Daoy (cell line): ENCODE results near the gene PTPRR. TPM values are rescaled to one million over a fixed set of nuclear protein-coding genes. Genes with fewer than 3 reads are reported as not detected.

Source experiments
- DNase-seq: peaks from one replicate; pipeline ENCODE4 v3.0.0-alpha.2; 2015; ENCODE audit warnings: low read depth
- total RNA-seq: library from RNA; depleted of rRNA; stranded (reverse); fragments of >200 nt; shearing (Covaris generic); gene quantifications from 2 replicates; pipeline ENCODE4 v1.2.3, GENCODE V29; 2014

The PTPRR gene
- total RNA-seq, 1 experiment from 2014 or later: 3.5 TPM

DNA sequence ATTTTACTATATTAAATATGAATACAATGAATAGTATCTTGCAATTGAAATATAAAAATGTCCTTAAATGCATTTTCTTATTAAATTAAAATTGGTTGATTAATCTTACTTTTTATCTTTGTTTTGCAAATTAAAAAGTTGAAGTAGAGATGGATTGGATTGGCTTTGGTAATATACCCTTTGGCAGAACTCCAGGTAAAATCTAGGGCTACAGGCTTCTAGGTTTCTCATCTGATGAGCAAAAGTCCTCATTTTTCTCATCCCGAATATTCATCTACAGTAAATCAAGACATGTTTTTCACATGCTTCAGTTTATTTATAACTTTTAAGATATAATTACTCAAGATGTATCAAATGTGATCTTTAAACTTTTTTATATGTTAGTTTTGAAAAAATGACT, 2.2 kb downstream of the PTPRR start:
- DNase-seq: no peak

DNA sequence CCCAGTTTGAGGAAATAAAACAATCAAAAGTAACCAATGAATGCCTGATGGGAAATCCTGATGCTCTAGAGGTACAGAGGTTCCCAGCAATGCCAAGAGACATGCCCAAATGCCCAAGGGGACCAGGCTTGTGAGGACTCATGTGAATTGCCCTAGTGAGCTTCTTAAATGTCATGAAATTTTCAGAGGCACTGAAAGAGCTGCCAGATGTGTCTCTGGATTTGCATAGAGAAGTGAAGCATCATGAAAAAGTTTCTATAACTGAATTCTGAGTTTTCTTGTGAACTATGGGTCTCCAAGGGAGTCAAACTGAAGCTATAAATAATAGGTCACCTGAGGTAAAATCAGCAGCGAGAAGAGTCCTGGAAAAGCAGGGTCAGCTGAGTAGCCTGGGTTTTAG, 9.9 kb downstream of the PTPRR start:
- no peak for DNase-seq

DNA sequence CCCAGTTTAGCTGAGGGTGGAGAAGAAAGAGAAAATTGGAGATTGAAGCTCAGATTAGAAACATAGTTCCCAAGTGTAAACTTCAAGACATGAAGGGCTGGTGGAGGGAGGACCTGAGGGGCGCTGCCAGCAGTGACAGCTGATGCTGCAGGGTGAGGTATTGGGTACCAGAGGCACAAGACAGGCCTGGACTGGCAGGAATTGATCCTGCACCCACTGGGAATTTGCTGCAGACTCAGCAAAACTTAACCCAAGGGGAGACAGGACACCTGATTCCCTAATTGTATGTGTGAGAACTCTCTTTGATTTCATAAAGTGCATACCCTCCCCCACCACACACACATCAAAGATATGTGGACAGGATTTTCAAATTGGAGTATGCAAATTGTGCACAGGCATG, 11.6 kb downstream of the PTPRR start:
- no peak for DNase-seq

DNA sequence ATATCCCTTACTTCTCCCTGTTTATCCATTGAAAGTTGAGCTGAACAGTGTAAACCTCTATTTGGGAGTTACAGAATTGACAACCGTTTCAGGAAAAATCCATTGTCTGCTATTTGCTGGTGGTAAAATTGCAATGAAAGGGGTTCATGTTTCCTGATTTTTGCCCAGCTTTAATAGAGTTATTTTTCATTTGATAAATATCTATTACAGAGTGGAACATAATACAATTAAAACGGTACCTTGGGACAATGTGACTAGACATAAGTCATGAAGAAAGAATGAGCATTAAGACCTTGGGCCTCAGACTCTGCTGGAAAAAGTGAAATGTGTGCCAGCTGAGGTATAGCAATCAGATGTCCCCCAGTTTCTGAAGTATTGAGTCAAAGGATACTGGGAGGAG, 13.1 kb downstream of the PTPRR start:
- no peak for DNase-seq

DNA sequence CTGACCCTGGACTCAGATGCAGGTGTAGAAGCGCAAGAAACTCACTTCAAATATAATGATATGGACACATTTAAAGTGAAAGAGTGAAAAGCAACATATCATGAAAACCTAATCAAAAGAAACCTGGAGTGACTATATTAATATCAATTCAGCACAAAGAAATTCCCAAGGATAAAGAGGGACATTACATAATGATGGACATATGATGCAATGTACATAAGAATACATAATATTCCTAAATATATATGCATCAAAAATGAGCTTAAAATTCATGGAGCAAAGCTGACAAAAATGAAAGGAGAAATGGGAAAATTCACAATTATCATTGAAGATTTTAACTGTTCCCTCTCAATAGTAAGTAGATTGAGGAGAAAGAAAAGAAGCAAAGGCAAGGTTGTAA, 24.6 kb downstream of the PTPRR start:
- DNase-seq: no peak

DNA sequence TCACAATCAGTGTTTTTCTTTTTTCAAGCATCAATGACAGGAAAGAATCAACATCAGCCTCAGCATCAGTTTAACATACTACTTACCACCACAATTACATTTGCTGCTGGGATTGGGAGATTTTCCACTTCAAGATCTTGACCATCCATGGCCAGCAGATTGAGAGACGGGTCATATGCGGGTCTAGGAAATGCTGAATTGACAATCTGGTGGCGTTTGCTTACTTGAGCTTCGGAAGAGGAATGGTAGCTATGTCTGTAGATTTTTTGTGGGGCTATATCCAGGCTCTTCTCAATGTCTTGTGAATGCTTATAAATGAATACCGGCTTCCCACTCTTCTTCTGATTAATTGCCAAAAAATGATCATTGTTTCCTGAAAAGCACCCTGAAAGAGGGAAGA, 27.9 kb downstream of the PTPRR start:
- no peak for DNase-seq

- no peak for DNase-seq
Observed at GRCh38 chr12:70890895-70891832, 29.4 kb downstream of the PTPRR start.

GRCh38 chr12:70885956-70886355, 34.6 kb downstream of the PTPRR start:
- DNase-seq: no peak

DNA sequence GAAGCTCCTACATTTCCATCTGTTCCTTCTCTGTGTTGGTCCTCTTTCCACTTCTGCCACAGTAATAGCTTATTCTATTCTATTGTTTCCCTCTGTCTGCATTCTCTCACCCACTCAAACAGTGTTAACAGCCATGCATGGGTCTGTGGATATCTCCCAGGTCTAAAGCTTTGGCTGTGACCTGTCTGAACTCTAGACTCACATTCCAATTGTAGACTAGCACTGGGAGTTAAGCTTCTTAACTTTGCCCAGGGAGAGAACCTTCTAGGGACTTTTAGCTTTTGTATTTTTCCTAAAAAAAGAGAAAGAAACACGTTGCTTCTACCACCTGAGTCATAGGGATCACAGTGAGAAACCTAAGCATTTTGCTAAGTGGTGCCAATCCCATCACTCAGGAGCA, 36.7 kb downstream of the PTPRR start:
- DNase-seq: peak; percentile 2

- no peak for DNase-seq
Observed at GRCh38 chr12:70880744-70881143, 39.8 kb downstream of the PTPRR start.

GRCh38 chr12:70876952-70877351, 43.6 kb downstream of the PTPRR start:
- peak; percentile 33 for DNase-seq

DNA sequence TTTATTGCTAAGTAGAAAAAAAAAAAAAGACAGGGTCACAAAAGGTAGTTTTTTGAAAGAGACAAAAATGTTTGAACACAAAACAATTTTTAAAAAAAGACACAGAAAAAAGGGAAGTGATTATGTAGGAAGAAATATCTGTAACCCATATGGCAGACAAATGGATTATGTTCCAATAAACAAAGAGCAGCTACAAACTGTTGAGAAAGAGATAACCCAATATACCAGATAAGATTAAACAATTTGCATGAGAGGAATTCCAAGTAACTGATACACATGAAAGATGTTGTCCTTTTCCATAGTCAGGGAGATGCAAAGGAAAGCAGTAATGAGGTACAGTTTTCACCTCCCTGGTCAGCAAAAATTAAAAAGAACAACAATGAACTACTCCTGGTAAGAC, 44.9 kb downstream of the PTPRR start:
- no peak for DNase-seq

DNA sequence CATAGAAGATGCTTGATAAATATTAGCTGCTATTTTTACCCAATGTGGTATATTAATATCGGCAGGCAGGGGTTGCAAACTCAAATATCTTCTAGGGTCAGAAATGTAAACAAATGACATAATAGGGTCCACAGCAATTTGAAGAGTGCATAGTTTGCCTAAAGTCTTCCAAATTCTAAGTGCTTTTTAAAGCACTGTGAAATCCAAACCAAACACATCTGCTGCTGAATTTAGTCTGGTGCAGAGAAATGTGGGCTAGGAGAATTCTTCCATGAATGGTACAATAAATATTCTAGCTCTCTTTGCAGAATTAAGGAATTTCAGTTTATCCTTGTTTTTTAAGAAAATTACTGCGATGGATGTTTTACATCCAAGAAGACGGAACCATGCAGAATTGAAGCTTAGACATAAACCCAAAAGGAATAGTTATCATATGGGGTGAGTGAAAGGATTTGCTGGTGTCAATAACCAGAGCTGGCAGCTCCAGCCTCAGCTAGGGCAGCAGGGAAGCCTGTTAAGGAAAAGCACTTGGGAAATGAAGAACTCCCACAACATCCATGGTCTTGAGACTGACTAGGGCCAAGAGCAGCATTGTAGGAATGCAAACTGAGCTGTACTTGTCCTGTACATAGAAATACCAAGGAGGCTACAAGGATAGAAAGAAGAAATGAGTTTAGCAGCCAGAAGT, 65.5 kb downstream of the PTPRR start:
- no peak for DNase-seq

GRCh38 chr12:70854138-70854537, 66.4 kb downstream of the PTPRR start:
- no peak for DNase-seq

DNA sequence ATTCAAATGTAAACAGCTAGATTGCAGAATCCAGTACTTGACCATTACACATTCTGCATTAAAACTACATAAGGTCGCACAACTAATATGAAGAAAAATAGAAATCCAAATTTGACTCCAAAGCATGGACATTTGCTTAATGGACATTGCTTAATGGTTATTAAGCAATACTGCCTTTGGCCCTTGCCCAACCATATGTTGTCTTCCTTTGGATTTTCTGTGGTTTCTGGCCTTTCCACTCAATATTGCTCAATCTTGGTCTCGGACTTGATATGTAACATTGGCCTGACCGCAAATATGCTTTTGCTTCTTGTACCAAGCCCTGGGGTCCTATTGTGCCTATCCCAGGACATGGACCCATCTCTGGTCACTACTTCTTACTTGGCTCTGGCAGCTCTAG, 67.2 kb downstream of the PTPRR start:
- DNase-seq: no peak

- DNase-seq: no peak
Observed at GRCh38 chr12:70852416-70853150, 68.0 kb downstream of the PTPRR start.

DNA sequence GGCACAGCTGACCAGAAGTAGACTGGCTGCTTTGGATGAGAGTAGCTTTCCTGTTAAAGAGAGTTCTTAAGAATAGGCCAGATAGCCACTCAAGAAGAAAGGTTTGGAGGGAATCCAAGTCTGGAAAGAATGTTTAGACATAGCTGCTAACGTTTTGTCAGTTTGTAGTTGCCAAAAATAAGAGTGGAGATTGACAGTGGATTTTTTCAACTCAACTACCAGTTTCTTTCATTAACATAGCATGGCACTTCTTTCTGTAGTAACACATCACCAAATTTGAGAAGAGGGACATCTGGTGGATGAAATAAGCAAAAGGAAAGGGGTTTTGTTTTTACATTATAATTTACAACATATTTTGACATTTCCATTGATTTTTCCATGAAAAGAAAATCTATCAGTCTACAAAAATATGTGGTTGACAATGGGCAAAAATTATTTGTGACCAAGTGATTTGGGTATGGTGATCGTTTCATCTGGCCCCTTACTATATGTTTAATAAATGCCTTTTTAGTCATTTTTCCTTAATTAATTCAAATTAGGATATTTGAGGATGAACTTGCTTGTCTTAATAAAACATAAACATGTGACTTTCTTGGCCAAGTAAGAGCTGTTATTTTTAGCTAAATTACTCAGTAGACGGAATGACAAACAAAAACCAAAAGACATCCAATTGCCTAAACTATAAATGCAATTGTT, 71.1 kb downstream of the PTPRR start:
- peak; percentile 3 for DNase-seq

- DNase-seq: no peak
Observed at GRCh38 chr12:70847871-70848270, 72.7 kb downstream of the PTPRR start.

- DNase-seq: no peak
Observed at GRCh38 chr12:70845268-70845667, 75.3 kb downstream of the PTPRR start.

- DNase-seq: no peak
Observed at GRCh38 chr12:70843363-70843762, 77.2 kb downstream of the PTPRR start.

DNA sequence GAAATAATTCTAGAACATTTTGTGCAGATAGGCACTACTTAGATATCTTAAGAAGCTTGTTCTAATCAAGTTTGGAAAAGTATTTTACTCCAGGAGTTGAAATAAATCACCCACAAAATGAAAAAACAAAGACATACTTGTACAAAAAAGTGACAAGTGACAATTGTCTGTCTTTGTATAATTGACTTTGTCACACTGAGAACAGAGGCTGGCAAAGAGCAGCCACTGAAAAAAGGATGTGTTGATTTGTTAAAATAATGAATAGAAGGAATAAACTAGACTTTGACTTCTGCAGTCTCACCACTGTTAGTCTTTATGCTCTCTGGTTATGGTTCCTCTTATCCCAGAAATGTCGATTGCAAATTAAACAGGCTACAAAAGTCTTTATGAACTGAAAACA, 77.6 kb downstream of the PTPRR start:
- DNase-seq: no peak

GRCh38 chr12:70842136-70842535, 78.4 kb downstream of the PTPRR start:
- no peak for DNase-seq
